HL-60 (cell line): ENCODE data around the gene CREB5.

Experiments used
- DNase-seq, 2 experiments: peaks; one replicate each; pipeline ENCODE4 v3.0.0-alpha.2; 2010 to 2020; ENCODE audit warnings: low read depth in 1 of 2, low spot score in 1 of 2
- H3K27ac ChIP-seq: fragments of 250-450 bp; sonication (Bioruptor Pico); replicated peaks from 2 replicates; pipeline ENCODE4 v1.5.1; 2020; ENCODE audit warnings: mild to moderate bottlenecking, moderate library complexity
- H3K27me3 ChIP-seq: fragments of 250-450 bp; sonication (Bioruptor Pico); 2 replicates; pipeline ENCODE4 v1.5.1; 2021; ENCODE audit warnings: mild to moderate bottlenecking, moderate library complexity; ENCODE audit not compliant: insufficient read depth, poor library complexity, severe bottlenecking
- H3K4me3 ChIP-seq: replicated peaks from 2 replicates; pipeline ENCODE4 v1.5.1; 2011; ENCODE audit warnings: mild to moderate bottlenecking, control low read depth, low read length; ENCODE audit not compliant: insufficient read depth
- CTCF ChIP-seq: IDR thresholded peaks from one replicate; pipeline ENCODE4 v1.5.1; 2011; ENCODE audit warnings: low read length, control low read depth, inconsistent platforms; ENCODE audit not compliant: insufficient read depth
- GABPA ChIP-seq: IDR thresholded peaks from 2 replicates; pipeline ENCODE4 v1.6.1; 2012; ENCODE audit warnings: low read depth
- POLR2AphosphoS5 ChIP-seq: IDR thresholded peaks from 2 replicates; pipeline ENCODE4 v1.6.1; 2012; ENCODE audit warnings: low read depth
- SPI1 ChIP-seq: IDR thresholded peaks from 2 replicates; pipeline ENCODE4 v1.6.1; 2012; ENCODE audit warnings: low read depth, mild to moderate bottlenecking, borderline replicate concordance
- TF ChIP-seq, protein P1 (sequence below): IDR thresholded peaks from 2 replicates; pipeline ENCODE4 v1.6.1; 2012; ENCODE audit warnings: low read depth; ENCODE audit not compliant: insufficient replicate concordance

Gene CREB5

DNA sequence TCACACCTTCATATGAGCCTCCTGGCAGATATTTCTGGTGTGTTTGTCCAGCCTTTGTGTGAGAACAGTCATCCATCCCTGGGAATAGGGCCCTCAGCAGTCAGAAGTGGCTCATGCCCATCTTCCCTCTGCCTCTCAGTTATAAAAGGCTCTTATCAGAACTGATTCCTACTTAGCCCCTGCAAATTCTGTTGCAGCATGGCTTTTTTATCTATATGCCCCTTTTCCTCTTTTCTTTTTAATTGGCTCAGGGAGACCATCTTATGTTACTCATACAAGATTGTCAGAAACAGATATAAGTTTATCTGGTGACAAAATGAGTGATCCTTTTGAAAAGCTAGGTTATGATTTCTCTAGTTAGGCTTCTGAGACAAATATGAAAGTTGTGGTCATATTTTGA lies 194.1 kb downstream of the CREB5 start:
- no peak for TF ChIP-seq GABPA
- TF ChIP-seq SPI1: no peak
- TF ChIP-seq CTCF: no peak
- TF ChIP-seq, protein P1, sequence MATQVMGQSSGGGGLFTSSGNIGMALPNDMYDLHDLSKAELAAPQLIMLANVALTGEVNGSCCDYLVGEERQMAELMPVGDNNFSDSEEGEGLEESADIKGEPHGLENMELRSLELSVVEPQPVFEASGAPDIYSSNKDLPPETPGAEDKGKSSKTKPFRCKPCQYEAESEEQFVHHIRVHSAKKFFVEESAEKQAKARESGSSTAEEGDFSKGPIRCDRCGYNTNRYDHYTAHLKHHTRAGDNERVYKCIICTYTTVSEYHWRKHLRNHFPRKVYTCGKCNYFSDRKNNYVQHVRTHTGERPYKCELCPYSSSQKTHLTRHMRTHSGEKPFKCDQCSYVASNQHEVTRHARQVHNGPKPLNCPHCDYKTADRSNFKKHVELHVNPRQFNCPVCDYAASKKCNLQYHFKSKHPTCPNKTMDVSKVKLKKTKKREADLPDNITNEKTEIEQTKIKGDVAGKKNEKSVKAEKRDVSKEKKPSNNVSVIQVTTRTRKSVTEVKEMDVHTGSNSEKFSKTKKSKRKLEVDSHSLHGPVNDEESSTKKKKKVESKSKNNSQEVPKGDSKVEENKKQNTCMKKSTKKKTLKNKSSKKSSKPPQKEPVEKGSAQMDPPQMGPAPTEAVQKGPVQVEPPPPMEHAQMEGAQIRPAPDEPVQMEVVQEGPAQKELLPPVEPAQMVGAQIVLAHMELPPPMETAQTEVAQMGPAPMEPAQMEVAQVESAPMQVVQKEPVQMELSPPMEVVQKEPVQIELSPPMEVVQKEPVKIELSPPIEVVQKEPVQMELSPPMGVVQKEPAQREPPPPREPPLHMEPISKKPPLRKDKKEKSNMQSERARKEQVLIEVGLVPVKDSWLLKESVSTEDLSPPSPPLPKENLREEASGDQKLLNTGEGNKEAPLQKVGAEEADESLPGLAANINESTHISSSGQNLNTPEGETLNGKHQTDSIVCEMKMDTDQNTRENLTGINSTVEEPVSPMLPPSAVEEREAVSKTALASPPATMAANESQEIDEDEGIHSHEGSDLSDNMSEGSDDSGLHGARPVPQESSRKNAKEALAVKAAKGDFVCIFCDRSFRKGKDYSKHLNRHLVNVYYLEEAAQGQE: no peak
- no peak for TF ChIP-seq POLR2AphosphoS5
- DNase-seq: no peak
- Histone ChIP-seq H3K27ac (no peak overlapping the region), H3K27me3 (no peaks in the 10 kb centered on the region), H3K4me3 (no peak overlapping the region)

- DNase-seq: no peak
- no peak overlapping the region for H3K27ac ChIP-seq
- TF ChIP-seq, protein P1: no peak
- TF ChIP-seq POLR2AphosphoS5 (no peak), SPI1 (no peak)
- no peaks in the 10 kb centered on the region for H3K27me3 ChIP-seq
- H3K4me3 ChIP-seq: no peak overlapping the region
Observed at GRCh38 chr7:28607855-28608193, 195.5 kb downstream of the CREB5 start.

GRCh38 chr7:28608237-28608656 lies 195.9 kb downstream of the CREB5 start:
- DNase-seq: no peak
- no peak overlapping the region for H3K4me3 ChIP-seq
- H3K27me3 ChIP-seq: no peaks in the 10 kb centered on the region
- TF ChIP-seq SPI1 (no peak), POLR2AphosphoS5 (no peak), CTCF (no peak)
- TF ChIP-seq, protein P1: no peak
- H3K27ac ChIP-seq: no peak overlapping the region

DNA sequence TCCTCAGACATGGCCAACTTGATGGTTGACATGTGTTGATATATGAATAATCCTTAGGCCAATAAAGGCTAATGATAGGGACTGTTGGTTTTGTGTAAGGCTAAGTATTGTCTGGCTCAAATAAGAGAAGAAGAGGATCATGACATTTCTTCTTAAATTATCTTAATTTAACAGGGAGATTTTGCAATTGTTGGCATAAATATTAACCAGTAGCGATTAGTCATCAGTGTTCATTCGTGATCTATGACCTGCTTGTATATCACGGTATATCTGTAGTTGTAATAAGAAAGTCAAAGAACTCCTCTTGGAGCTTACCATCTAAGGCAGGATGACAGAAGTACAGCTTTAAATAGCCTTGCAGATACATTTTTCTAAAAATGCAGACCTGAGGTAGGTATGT lies 196.4 kb downstream of the CREB5 start:
- TF ChIP-seq, protein P1: no peak
- TF ChIP-seq POLR2AphosphoS5: no peak
- TF ChIP-seq CTCF: no peak
- no peak for TF ChIP-seq SPI1
- TF ChIP-seq GABPA: no peak
- Histone ChIP-seq H3K27ac (no peak overlapping the region), H3K27me3 (no peaks in the 10 kb centered on the region), H3K4me3 (no peak overlapping the region)
- no peak for DNase-seq
